SK-N-SH (cell line): ENCODE measurements around the gene WDR48. TPM values are rescaled to one million over a fixed set of nuclear protein-coding genes. Genes with fewer than 3 reads are reported as not detected.

Experiments used
- CTCF ChIA-PET: fragments of 300-600, 350-600 bp; formaldehyde crosslinking; extraction: SDS; loops from one replicate; lab custom pipeline; 2021; lab: Yijun Ruan, JAX
- POLR2A ChIA-PET: fragments of 350-600 bp; sonication (Branson Sonifier 250); formaldehyde crosslinking; extraction: SDS; loops from one replicate; lab custom pipeline; 2020; ENCODE audit warnings: antibody characterized with exemption, inconsistent platforms; lab: Yijun Ruan, JAX
- DNase-seq: peaks from one replicate; pipeline ENCODE4 v3.0.0; 2012
- H2AFZ ChIP-seq: fragments of 200-600 bp; sonication (generic); 2 replicates; pipeline ENCODE4 v1.8.1; 2016; ENCODE audit warnings: antibody characterized with exemption, mild to moderate bottlenecking, low read depth
- H3F3A ChIP-seq: fragments of 200-600 bp; sonication (generic); replicated peaks from 2 replicates; pipeline ENCODE3; 2016; ENCODE audit warnings: antibody characterized with exemption, mild to moderate bottlenecking; ENCODE audit not compliant: insufficient read depth
- H3K27ac ChIP-seq, 2 experiments: fragments of 200-500 bp in 1 of 2; fragments of 200-600 bp in 1 of 2; sonication (Bioruptor generic) in 1 of 2; sonication (generic), shearing (Covaris generic) in 1 of 2; 2 replicates each; pipeline versions ENCODE4 v1.5.1 to v1.6.1; 2014 to 2016; ENCODE audit warnings: low read depth in 2 of 2, inconsistent platforms in 1 of 2, low read length in 1 of 2, mild to moderate bottlenecking in 1 of 2, mixed read lengths in 1 of 2
- H3K27me3 ChIP-seq: fragments of 200-600 bp; sonication (generic), shearing (Covaris generic); 2 replicates; pipeline ENCODE4 v1.6.1; 2016; ENCODE audit warnings: mixed run types; ENCODE audit not compliant: insufficient read depth
- H3K36me3 ChIP-seq, 2 experiments: fragments of 200-500 bp in 1 of 2; fragments of 200-600 bp in 1 of 2; sonication (Bioruptor generic) in 1 of 2; sonication (generic) in 1 of 2; replicated peaks in 1 of 2; 2 replicates each; pipeline versions ENCODE3 to v1.5.1; 2014 to 2016; ENCODE audit warnings: low read length in 1 of 2, mild to moderate bottlenecking in 1 of 2; ENCODE audit not compliant: insufficient read depth in 2 of 2, control insufficient read depth in 1 of 2
- H3K4me1 ChIP-seq, 2 experiments: fragments of 200-500 bp in 1 of 2; fragments of 200-600 bp in 1 of 2; sonication (Bioruptor generic) in 1 of 2; sonication (generic), shearing (Covaris generic) in 1 of 2; 2 replicates each; pipeline versions ENCODE4 v1.5.1 to v1.6.1; 2014 to 2016; ENCODE audit warnings: low read depth in 1 of 2, low read length in 1 of 2, mixed run types in 1 of 2; ENCODE audit not compliant: insufficient read depth in 2 of 2, control insufficient read depth in 1 of 2
- H3K4me2 ChIP-seq: fragments of 200-600 bp; sonication (generic), shearing (Covaris generic); 2 replicates; pipeline ENCODE4 v1.6.1; 2017; ENCODE audit warnings: mixed run types
- H3K4me3 ChIP-seq, 2 experiments: fragments of 200-500 bp in 1 of 2; fragments of 200-600 bp in 1 of 2; sonication (Bioruptor generic) in 1 of 2; sonication (generic), shearing (Covaris generic) in 1 of 2; 2 replicates each; pipeline versions ENCODE4 v1.5.1 to v1.8.1; 2014 to 2016; ENCODE audit warnings: low read depth in 2 of 2, inconsistent platforms in 1 of 2, low read length in 1 of 2, mild to moderate bottlenecking in 1 of 2, mixed read lengths in 1 of 2, moderate library complexity in 1 of 2
- H3K79me2 ChIP-seq: fragments of 200-600 bp; sonication (generic); 2 replicates; pipeline ENCODE4 v1.8.1; 2017; ENCODE audit warnings: mild to moderate bottlenecking; ENCODE audit not compliant: insufficient read depth
- H3K9ac ChIP-seq: fragments of 200-600 bp; sonication (generic); 2 replicates; pipeline ENCODE4 v1.6.1; 2017; ENCODE audit warnings: mixed run types
- H3K9me2 ChIP-seq: fragments of 200-600 bp; sonication (generic); 2 replicates; pipeline ENCODE4 v1.6.1; 2017; ENCODE audit warnings: mixed run types
- H3K9me3 ChIP-seq: fragments of 200-600 bp; sonication (generic); 2 replicates; pipeline ENCODE4 v1.6.1; 2017; ENCODE audit warnings: mixed run types, mild to moderate bottlenecking, moderate library complexity
- H4K20me1 ChIP-seq: fragments of 200-600 bp; sonication (generic); 2 replicates; pipeline ENCODE4 v1.6.1; 2017; ENCODE audit warnings: mild to moderate bottlenecking, mixed run types; ENCODE audit not compliant: insufficient read depth
- CHD2 ChIP-seq: fragments of 150-350 bp; IDR thresholded peaks from 2 replicates; pipeline ENCODE4 v1.6.1; 2018; ENCODE audit warnings: low read length; ENCODE audit not compliant: partially characterized antibody
- CTCF ChIP-seq: fragments of 200-600 bp; sonication (generic); IDR thresholded peaks from 2 replicates; pipeline ENCODE4 v1.6.1; 2017; ENCODE audit warnings: antibody characterized with exemption, mild to moderate bottlenecking, moderate library complexity
- ELF1 ChIP-seq: IDR thresholded peaks from 2 replicates; pipeline ENCODE4 v1.4.0; 2012
- EP300 ChIP-seq, 2 experiments: IDR thresholded peaks; 2 replicates each; pipeline versions ENCODE4 v1.4.0 to v1.6.1; 2012; ENCODE audit warnings: borderline replicate concordance in 1 of 2, low read depth in 1 of 2, low read length in 1 of 2
- EZH2phosphoT487 ChIP-seq: fragments of 200-600 bp; sonication (generic); IDR thresholded peaks from 2 replicates; pipeline ENCODE4 v1.6.1; 2017; ENCODE audit warnings: low read depth, mixed run types, mild to moderate bottlenecking, antibody characterized with exemption, moderate library complexity, borderline replicate concordance
- FOXM1 ChIP-seq: IDR thresholded peaks from 2 replicates; pipeline ENCODE4 v1.4.0; 2012; ENCODE audit warnings: low read depth, mild to moderate bottlenecking
- JUND ChIP-seq: IDR thresholded peaks from 2 replicates; pipeline ENCODE4 v1.4.0; 2012
- MEF2A ChIP-seq: IDR thresholded peaks from 2 replicates; pipeline ENCODE4 v1.4.0; 2012; ENCODE audit warnings: low read depth, borderline replicate concordance
- NFIC ChIP-seq: IDR thresholded peaks from 2 replicates; pipeline ENCODE4 v1.4.0; 2012; ENCODE audit warnings: borderline replicate concordance
- POLR2AphosphoS5 ChIP-seq: IDR thresholded peaks from 2 replicates; pipeline ENCODE4 v1.6.1; 2012; ENCODE audit warnings: low read depth, low read length
- RAD21 ChIP-seq: IDR thresholded peaks from 2 replicates; pipeline ENCODE4 v1.6.1; 2012; ENCODE audit warnings: mild to moderate bottlenecking, low read length
- RCOR1 ChIP-seq: fragments of 150-350 bp; IDR thresholded peaks from 2 replicates; pipeline ENCODE4 v1.6.1; 2017; ENCODE audit warnings: antibody characterized with exemption, low read length
- RXRA ChIP-seq: IDR thresholded peaks from 2 replicates; pipeline ENCODE4 v1.4.0; 2012; ENCODE audit warnings: low read depth, mild to moderate bottlenecking, borderline replicate concordance
- TAF1 ChIP-seq: IDR thresholded peaks from 2 replicates; pipeline ENCODE4 v1.6.1; 2012; ENCODE audit warnings: low read depth, mild to moderate bottlenecking, low read length, moderate library complexity, borderline replicate concordance
- YY1 ChIP-seq: IDR thresholded peaks from 2 replicates; pipeline ENCODE4 v1.4.0; 2012; ENCODE audit warnings: low read depth, mild to moderate bottlenecking
- WGBS: methylation state at CpG from one replicate; pipeline ENCODE4 v1.1.6; 2017; ENCODE audit warnings: low lambda C conversion rate; 5-methylcytosine and 5-hydroxymethylcytosine counted together
- polyA plus RNA-seq, 3 experiments: library from polyadenylated mRNA; depleted of rRNA; stranded (reverse); fragments of >200 nt; gene quantifications; 2 replicates each; pipeline ENCODE4 v1.2.3, GENCODE V29; 2012
- TF ChIP-seq, protein P1 (sequence below): IDR thresholded peaks from 2 replicates; pipeline ENCODE4 v1.6.1; 2012; ENCODE audit warnings: mild to moderate bottlenecking, low read depth, low read length, moderate library complexity

Gene WDR48
- polyA plus RNA-seq, 1 of the 3 experiments (the other 2 are of a cell fraction), result 12.1 TPM

DNA sequence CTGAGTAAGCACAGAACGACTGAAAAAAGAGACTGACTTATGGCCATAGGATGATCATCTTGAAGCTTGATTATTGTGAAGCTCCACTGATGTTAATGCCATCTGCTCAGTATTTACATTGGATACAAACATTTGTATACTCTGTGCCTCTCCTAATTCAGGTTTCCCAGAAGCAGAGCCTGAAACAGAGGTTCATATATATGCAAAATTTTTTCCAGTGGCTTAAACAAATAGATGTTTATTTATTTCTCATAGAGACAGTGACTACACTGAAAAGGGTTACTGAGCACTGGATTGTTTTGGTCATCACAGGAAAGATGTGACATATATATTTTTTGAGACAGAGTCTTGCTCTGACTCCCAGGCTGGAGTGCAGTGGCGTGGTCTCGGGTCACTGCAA, 36.4 kb upstream of the WDR48 start:
- ChIA-PET CTCF (interaction anchor here (1.2 to 2.3 kb wide), 2 partner anchors 15 to 330 kb away, joined by 3 to 12 read pairs; no protein-coding TSS in a partner anchor), POLR2A (no interaction called here)
- no peak overlapping the region for H3K27ac ChIP-seq
- no peak overlapping the region for H2AFZ ChIP-seq
- no peak overlapping the region for H3K4me2 ChIP-seq
- H3K27me3 ChIP-seq, result no peaks in the 10 kb centered on the region; the same call in 1 of the 2 replicates
- 55% methylated on average over 3 of the region's 3 CpGs for WGBS
- no peak for TF ChIP-seq EZH2phosphoT487
- TF ChIP-seq CHD2, result no peak
- no peak for TF ChIP-seq NFIC
- TF ChIP-seq ELF1, result no peak
- no peak for TF ChIP-seq RCOR1
- TF ChIP-seq POLR2AphosphoS5, result no peak
- TF ChIP-seq RXRA, result no peak
- no peak for TF ChIP-seq TAF1
- TF ChIP-seq RAD21, result no peak
- no peak for TF ChIP-seq YY1
- no peak for TF ChIP-seq MEF2A
- TF ChIP-seq JUND, result no peak
- TF ChIP-seq, protein P1, sequence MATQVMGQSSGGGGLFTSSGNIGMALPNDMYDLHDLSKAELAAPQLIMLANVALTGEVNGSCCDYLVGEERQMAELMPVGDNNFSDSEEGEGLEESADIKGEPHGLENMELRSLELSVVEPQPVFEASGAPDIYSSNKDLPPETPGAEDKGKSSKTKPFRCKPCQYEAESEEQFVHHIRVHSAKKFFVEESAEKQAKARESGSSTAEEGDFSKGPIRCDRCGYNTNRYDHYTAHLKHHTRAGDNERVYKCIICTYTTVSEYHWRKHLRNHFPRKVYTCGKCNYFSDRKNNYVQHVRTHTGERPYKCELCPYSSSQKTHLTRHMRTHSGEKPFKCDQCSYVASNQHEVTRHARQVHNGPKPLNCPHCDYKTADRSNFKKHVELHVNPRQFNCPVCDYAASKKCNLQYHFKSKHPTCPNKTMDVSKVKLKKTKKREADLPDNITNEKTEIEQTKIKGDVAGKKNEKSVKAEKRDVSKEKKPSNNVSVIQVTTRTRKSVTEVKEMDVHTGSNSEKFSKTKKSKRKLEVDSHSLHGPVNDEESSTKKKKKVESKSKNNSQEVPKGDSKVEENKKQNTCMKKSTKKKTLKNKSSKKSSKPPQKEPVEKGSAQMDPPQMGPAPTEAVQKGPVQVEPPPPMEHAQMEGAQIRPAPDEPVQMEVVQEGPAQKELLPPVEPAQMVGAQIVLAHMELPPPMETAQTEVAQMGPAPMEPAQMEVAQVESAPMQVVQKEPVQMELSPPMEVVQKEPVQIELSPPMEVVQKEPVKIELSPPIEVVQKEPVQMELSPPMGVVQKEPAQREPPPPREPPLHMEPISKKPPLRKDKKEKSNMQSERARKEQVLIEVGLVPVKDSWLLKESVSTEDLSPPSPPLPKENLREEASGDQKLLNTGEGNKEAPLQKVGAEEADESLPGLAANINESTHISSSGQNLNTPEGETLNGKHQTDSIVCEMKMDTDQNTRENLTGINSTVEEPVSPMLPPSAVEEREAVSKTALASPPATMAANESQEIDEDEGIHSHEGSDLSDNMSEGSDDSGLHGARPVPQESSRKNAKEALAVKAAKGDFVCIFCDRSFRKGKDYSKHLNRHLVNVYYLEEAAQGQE, result no peak
- TF ChIP-seq EP300 (IDR thresholded peaks at IDR 0.05; ENCODE audit: borderline replicate concordance in 1 of 2, low read depth in 1 of 2, low read length in 1 of 2), result no peak
- no peak for TF ChIP-seq FOXM1
- no peak for TF ChIP-seq CTCF
- no peaks in the 10 kb centered on the region for H3K9me3 ChIP-seq
- DNase-seq, result no peak
- H3K9me2 ChIP-seq, result no peaks in the 10 kb centered on the region
- H3K4me1 ChIP-seq, result no peaks in the 10 kb centered on the region
- no peaks in the 10 kb centered on the region for H3K36me3 ChIP-seq
- no peak overlapping the region for H3K9ac ChIP-seq
- H3K4me3 ChIP-seq, result no peak overlapping the region
- no peaks in the 10 kb centered on the region for H3K79me2 ChIP-seq
- no peaks in the 10 kb centered on the region for H4K20me1 ChIP-seq
- H3F3A ChIP-seq, result no peaks in the 10 kb centered on the region
